Skeletal muscle tissue (tissue), 4 donors: ENCODE results near the gene MRPL57. TPM values are rescaled to one million over a fixed set of nuclear protein-coding genes. Genes with fewer than 3 reads are reported as not detected.
"Not testable (repeated sequence)": the region's sequence is repeated elsewhere in the genome, so short reads cannot be mapped to it uniquely, and the experiment has no call there.

Experiments used
- H3K27ac ChIP-seq: one replicate; pipeline ENCODE4 v1.7.0; 2013; ENCODE audit warnings: mild to moderate bottlenecking, low read depth, low read length, inconsistent platforms
- H3K27me3 ChIP-seq, 3 donors: one replicate each; pipeline ENCODE4 v1.7.0; 2013; ENCODE audit warnings: low read length in 3 of 3; ENCODE audit not compliant: control insufficient read depth in 3 of 3, insufficient read depth in 3 of 3
- H3K36me3 ChIP-seq, 3 donors: one replicate each; pipeline ENCODE4 v1.7.0; 2013; ENCODE audit warnings: low read length in 3 of 3; ENCODE audit not compliant: control insufficient read depth in 3 of 3, insufficient read depth in 3 of 3
- H3K4me1 ChIP-seq, 3 donors: one replicate each; pipeline ENCODE4 v1.7.0; 2013; ENCODE audit warnings: low read length in 3 of 3, mild to moderate bottlenecking in 3 of 3; ENCODE audit not compliant: control insufficient read depth in 3 of 3, insufficient read depth in 3 of 3
- H3K4me3 ChIP-seq, 3 donors: one replicate each; pipeline ENCODE4 v1.7.0; 2013; ENCODE audit warnings: low read length in 3 of 3
- H3K9ac ChIP-seq, 3 donors: one replicate each; pipeline ENCODE4 v1.7.0; 2013; ENCODE audit warnings: low read length in 3 of 3, mild to moderate bottlenecking in 3 of 3, moderate library complexity in 2 of 3, low read depth in 1 of 3
- H3K9me3 ChIP-seq, 3 donors: one replicate each; pipeline ENCODE4 v1.7.0; 2013; ENCODE audit warnings: low read length in 3 of 3; ENCODE audit not compliant: control insufficient read depth in 3 of 3
- total RNA-seq: library from RNA; depleted of rRNA; stranded (reverse); fragments of >200 nt; gene quantifications from one replicate; pipeline ENCODE4 v1.2.3, GENCODE V29; 2014
- donor health status: Osteomylitis.

The MRPL57 gene
- total RNA-seq, 1 donor from 2014 or later, result 12.0 TPM

DNA sequence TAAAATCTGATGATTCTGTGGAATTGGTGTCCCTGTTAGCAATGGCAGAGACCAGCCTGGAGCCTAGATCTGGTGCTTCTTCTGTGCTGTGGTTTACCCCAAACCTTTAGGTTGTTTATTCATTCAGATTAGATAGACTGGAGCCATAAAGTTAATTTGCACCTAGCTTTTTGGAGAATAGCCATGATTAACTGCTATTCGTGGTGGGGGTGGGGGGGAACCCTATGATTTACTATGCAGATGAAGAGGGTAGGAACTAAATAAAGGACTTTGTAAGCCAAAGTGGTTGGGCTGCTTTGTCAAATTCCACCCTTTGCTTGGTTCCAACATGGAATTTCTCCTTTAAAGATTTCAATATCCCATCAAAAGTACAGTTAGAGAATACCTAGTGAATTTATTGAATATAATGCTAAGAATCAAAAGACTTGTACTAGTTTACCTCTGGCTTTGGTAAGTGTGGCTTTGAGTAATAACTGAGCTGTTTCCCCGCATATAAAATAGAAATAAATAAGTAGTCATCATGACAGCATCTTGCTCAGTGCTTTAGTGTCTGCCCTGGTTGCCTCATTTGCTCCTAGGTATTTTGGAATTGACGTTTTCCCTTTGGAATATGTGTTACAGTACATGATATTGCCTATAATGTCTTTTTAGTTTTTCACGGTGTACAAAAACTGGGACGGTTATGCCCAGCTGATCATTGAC is 27.8 kb upstream of the MRPL57 start:
- Histone ChIP-seq H3K4me3 (no peak overlapping the region), H3K27me3 (no peaks in the 10 kb centered on the region), H3K9me3 (no peaks in the 10 kb centered on the region), H3K27ac (no peak overlapping the region), H3K4me1 (peaks cover 0 to 7% (median 2%) of the 10 kb centered on the region in 3 donors), H3K9ac (no peak overlapping the region), H3K36me3 (peaks cover 9 to 22% (median 13%) of the 10 kb centered on the region in 3 donors)

- no peak overlapping the region for H3K9ac ChIP-seq
- no peak overlapping the region for H3K4me3 ChIP-seq
- peaks cover 0 to 7% (median 2%) of the 10 kb centered on the region in 3 donors for H3K4me1 ChIP-seq
- H3K36me3 ChIP-seq, result peaks cover 9 to 22% (median 13%) of the 10 kb centered on the region in 3 donors
- peak overlapping the region; percentile 21 for H3K27ac ChIP-seq
- no peaks in the 10 kb centered on the region for H3K9me3 ChIP-seq
- no peaks in the 10 kb centered on the region for H3K27me3 ChIP-seq
These were observed 26.9 kb upstream of the MRPL57 start for GRCh38 chr13:21149568-21149967.

DNA sequence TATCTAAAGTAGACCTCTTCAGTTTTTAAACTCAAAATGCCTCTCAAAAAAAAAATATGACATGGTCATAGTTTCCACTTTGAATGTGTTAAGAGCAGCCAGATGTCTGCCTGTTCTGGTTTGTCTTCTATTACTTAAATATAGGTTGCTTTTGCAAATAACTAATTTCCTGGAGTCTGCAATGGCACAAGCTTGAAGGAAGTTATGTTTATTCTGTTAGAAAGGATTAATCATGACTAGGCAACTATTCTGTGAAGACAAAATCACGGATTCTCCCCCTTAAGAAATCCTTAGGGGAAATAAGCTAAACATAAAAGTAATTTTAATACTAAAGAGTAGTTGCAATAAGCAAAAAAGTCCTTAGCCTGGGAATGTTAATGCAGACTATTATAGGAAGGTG is 26.4 kb upstream of the MRPL57 start:
- Histone ChIP-seq H3K4me1 (peaks cover 0 to 7% (median 2%) of the 10 kb centered on the region in 3 donors), H3K9ac (no peak overlapping the region), H3K36me3 (peaks cover 9 to 22% (median 13%) of the 10 kb centered on the region in 3 donors), H3K4me3 (no peak overlapping the region), H3K27me3 (no peaks in the 10 kb centered on the region), H3K27ac (no peak overlapping the region), H3K9me3 (no peaks in the 10 kb centered on the region)

- Histone ChIP-seq H3K9ac (no peak overlapping the region), H3K4me1 (peaks cover 0 to 7% (median 2%) of the 10 kb centered on the region in 3 donors), H3K27ac (no peak overlapping the region), H3K9me3 (no peaks in the 10 kb centered on the region), H3K4me3 (no peak overlapping the region), H3K27me3 (no peaks in the 10 kb centered on the region), H3K36me3 (peaks cover 7 to 13% (median 8%) of the 10 kb centered on the region in 3 donors)
These were observed 24.1 kb upstream of the MRPL57 start for GRCh38 chr13:21152251-21152899.

- no peaks in the 10 kb centered on the region for H3K27me3 ChIP-seq
- H3K36me3 ChIP-seq, result no peaks in the 10 kb centered on the region
- no peak overlapping the region for H3K27ac ChIP-seq
- no peaks in the 10 kb centered on the region for H3K4me1 ChIP-seq
- no peak overlapping the region for H3K9ac ChIP-seq
- no peak overlapping the region for H3K4me3 ChIP-seq
- H3K9me3 ChIP-seq, result no peaks in the 10 kb centered on the region
These were observed 11.8 kb upstream of the MRPL57 start for GRCh38 chr13:21164631-21165030.

DNA sequence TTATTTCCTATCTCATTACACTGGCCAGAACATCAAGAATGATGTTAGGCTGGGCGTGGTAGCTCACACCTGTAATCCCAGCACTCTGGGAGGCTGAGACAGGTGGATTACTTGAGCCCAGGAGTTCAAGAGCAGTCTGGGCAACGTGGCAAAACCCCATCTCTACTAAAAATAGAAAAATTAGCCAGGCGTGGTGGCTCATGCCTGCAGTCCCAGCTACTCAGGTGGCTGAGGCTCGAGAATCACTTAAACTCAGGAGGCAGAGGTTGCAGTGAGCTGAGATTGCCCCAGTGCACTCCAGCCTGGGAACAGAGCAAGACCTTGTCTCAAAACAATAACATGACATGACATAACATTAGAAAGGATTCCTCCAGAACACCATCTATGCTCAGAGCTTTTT is 10.9 kb upstream of the MRPL57 start:
- H3K4me3 ChIP-seq, H3K9ac ChIP-seq, H3K36me3 ChIP-seq, H3K9me3 ChIP-seq, H3K27ac ChIP-seq, H3K4me1 ChIP-seq, H3K27me3 ChIP-seq: not testable (repeated sequence)

GRCh38 chr13:21171420-21171819 is 5.0 kb upstream of the MRPL57 start:
- Histone ChIP-seq H3K4me1 (peaks cover 4 to 8% (median 6%) of the 10 kb centered on the region in 3 donors), H3K36me3 (no peaks in the 10 kb centered on the region), H3K4me3 (no peak overlapping the region), H3K9ac (no peak overlapping the region), H3K27me3 (no peaks in the 10 kb centered on the region), H3K27ac (no peak overlapping the region), H3K9me3 (no peaks in the 10 kb centered on the region)

- not testable (repeated sequence) for H3K36me3 ChIP-seq, H3K4me3 ChIP-seq, H3K27ac ChIP-seq, H3K27me3 ChIP-seq, H3K9me3 ChIP-seq, H3K9ac ChIP-seq
- peaks cover 13 to 22% (median 17%) of the 10 kb centered on the region in 3 donors for H3K4me1 ChIP-seq
These were observed 2.7 kb upstream of the MRPL57 start for GRCh38 chr13:21173767-21174166.

- no peaks in the 10 kb centered on the region for H3K9me3 ChIP-seq
- H3K4me3 ChIP-seq, result peak overlapping the region; percentile 93 to 97 (median 94)
- H3K27me3 ChIP-seq, result no peaks in the 10 kb centered on the region
- peaks cover 13 to 22% (median 17%) of the 10 kb centered on the region in 3 donors for H3K4me1 ChIP-seq
- peak overlapping the region; percentile 70 to 97 (median 93) for H3K9ac ChIP-seq
- H3K27ac ChIP-seq, result no peak overlapping the region
- no peaks in the 10 kb centered on the region for H3K36me3 ChIP-seq
These were observed 723 bp upstream of the MRPL57 start for GRCh38 chr13:21175656-21176214.

DNA sequence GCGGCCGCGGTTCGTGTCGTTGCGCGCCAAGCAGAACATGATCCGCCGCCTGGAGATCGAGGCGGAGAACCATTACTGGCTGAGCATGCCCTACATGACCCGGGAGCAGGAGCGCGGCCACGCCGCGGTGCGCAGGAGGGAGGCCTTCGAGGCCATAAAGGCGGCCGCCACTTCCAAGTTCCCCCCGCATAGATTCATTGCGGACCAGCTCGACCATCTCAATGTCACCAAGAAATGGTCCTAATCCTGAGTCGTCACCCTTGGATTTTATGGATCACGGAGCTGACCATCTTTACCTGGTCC is 475 bp downstream of the MRPL57 start:
- Histone ChIP-seq H3K4me3 (peak overlapping the region; percentile 93 to 97 (median 94)), H3K27me3 (no peaks in the 10 kb centered on the region), H3K27ac (peak overlapping the region; percentile 94), H3K9me3 (no peaks in the 10 kb centered on the region), H3K36me3 (no peaks in the 10 kb centered on the region), H3K9ac (peak overlapping the region; percentile 93 to 97 (median 93)), H3K4me1 (peaks cover 13 to 22% (median 17%) of the 10 kb centered on the region in 3 donors)
